Skeletal muscle tissue (tissue), 4 donors: ENCODE measurements around the gene LRIG1. TPM values are rescaled to one million over a fixed set of nuclear protein-coding genes. Genes with fewer than 3 reads are reported as not detected.

Experiments used
- H3K27ac ChIP-seq: one replicate; pipeline ENCODE4 v1.7.0; 2013; ENCODE audit warnings: mild to moderate bottlenecking, low read depth, low read length, inconsistent platforms
- H3K27me3 ChIP-seq, 3 donors: one replicate each; pipeline ENCODE4 v1.7.0; 2013; ENCODE audit warnings: low read length in 3 of 3; ENCODE audit not compliant: control insufficient read depth in 3 of 3, insufficient read depth in 3 of 3
- H3K36me3 ChIP-seq, 3 donors: one replicate each; pipeline ENCODE4 v1.7.0; 2013; ENCODE audit warnings: low read length in 3 of 3; ENCODE audit not compliant: control insufficient read depth in 3 of 3, insufficient read depth in 3 of 3
- H3K4me1 ChIP-seq, 3 donors: one replicate each; pipeline ENCODE4 v1.7.0; 2013; ENCODE audit warnings: low read length in 3 of 3, mild to moderate bottlenecking in 3 of 3; ENCODE audit not compliant: control insufficient read depth in 3 of 3, insufficient read depth in 3 of 3
- H3K4me3 ChIP-seq, 3 donors: one replicate each; pipeline ENCODE4 v1.7.0; 2013; ENCODE audit warnings: low read length in 3 of 3
- H3K9ac ChIP-seq, 3 donors: one replicate each; pipeline ENCODE4 v1.7.0; 2013; ENCODE audit warnings: low read length in 3 of 3, mild to moderate bottlenecking in 3 of 3, moderate library complexity in 2 of 3, low read depth in 1 of 3
- H3K9me3 ChIP-seq, 3 donors: one replicate each; pipeline ENCODE4 v1.7.0; 2013; ENCODE audit warnings: low read length in 3 of 3; ENCODE audit not compliant: control insufficient read depth in 3 of 3
- total RNA-seq: library from RNA; depleted of rRNA; stranded (reverse); fragments of >200 nt; gene quantifications from one replicate; pipeline ENCODE4 v1.2.3, GENCODE V29; 2014
- donor health status: Osteomylitis.

LRIG1 gene
- total RNA-seq, 1 donor from 2014 or later, result 135 TPM

- no peak overlapping the region for H3K9ac ChIP-seq
- H3K9me3 ChIP-seq, result no peaks in the 10 kb centered on the region
- H3K4me3 ChIP-seq, result no peak overlapping the region
- H3K27me3 ChIP-seq, result no peaks in the 10 kb centered on the region
- H3K27ac ChIP-seq, result no peak overlapping the region
- H3K4me1 ChIP-seq, result peaks cover 0 to 8% (median 5%) of the 10 kb centered on the region in 3 donors
- peaks cover 65 to 71% (median 69%) of the 10 kb centered on the region in 3 donors for H3K36me3 ChIP-seq
Observed at GRCh38 chr3:66383998-66384745, 116.7 kb downstream of the LRIG1 start.

DNA sequence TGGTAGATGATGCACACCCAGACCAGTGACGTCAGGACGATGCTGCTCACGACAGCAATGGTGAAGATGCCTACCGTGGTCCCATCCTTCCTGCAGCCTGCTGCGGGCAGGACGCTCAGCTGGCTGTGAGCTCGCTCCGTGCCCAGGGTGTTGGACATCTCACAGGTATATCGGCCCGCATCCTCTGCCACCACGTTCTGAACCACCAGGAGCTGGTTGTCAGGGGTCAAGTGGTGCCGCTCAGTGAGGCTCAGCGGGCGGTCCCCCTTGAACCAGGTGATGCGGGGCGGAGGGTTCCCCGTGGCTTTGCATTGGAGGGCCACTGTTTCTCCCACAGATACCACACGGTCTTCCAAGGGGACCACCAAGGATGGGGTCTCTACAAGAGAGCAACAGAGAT, 117.8 kb downstream of the LRIG1 start:
- Histone ChIP-seq H3K36me3 (peaks cover 70 to 75% (median 71%) of the 10 kb centered on the region in 3 donors), H3K9ac (no peak overlapping the region), H3K9me3 (no peaks in the 10 kb centered on the region), H3K27me3 (no peaks in the 10 kb centered on the region), H3K4me3 (no peak overlapping the region), H3K27ac (no peak overlapping the region), H3K4me1 (peaks cover 0 to 8% (median 5%) of the 10 kb centered on the region in 3 donors)

- Histone ChIP-seq H3K4me1 (peaks cover under 1 to 8% (median 4%) of the 10 kb centered on the region in 3 donors), H3K9ac (peak overlapping the region in 1 of 3 donors; percentile 25), H3K27me3 (no peaks in the 10 kb centered on the region), H3K36me3 (peaks cover 70 to 80% (median 71%) of the 10 kb centered on the region in 3 donors), H3K9me3 (no peaks in the 10 kb centered on the region), H3K27ac (no peak overlapping the region), H3K4me3 (no peak overlapping the region)
Observed at GRCh38 chr3:66382142-66382541, 118.7 kb downstream of the LRIG1 start.

GRCh38 chr3:66381626-66382025, 119.2 kb downstream of the LRIG1 start:
- Histone ChIP-seq H3K4me3 (no peak overlapping the region), H3K36me3 (peaks cover 70 to 83% (median 71%) of the 10 kb centered on the region in 3 donors), H3K9me3 (no peaks in the 10 kb centered on the region), H3K27me3 (no peaks in the 10 kb centered on the region), H3K9ac (peak overlapping the region in 1 of 3 donors; percentile 25), H3K4me1 (peaks cover 6 to 14% (median 6%) of the 10 kb centered on the region in 3 donors), H3K27ac (no peak overlapping the region)

- H3K27me3 ChIP-seq, result no peaks in the 10 kb centered on the region
- H3K9ac ChIP-seq, result no peak overlapping the region
- H3K4me3 ChIP-seq, result no peak overlapping the region
- H3K9me3 ChIP-seq, result no peaks in the 10 kb centered on the region
- no peak overlapping the region for H3K27ac ChIP-seq
- peaks cover 7 to 17% (median 8%) of the 10 kb centered on the region in 3 donors for H3K4me1 ChIP-seq
- H3K36me3 ChIP-seq, result peaks cover 59 to 75% (median 62%) of the 10 kb centered on the region in 3 donors
Observed at GRCh38 chr3:66380200-66380932, 120.5 kb downstream of the LRIG1 start.

DNA sequence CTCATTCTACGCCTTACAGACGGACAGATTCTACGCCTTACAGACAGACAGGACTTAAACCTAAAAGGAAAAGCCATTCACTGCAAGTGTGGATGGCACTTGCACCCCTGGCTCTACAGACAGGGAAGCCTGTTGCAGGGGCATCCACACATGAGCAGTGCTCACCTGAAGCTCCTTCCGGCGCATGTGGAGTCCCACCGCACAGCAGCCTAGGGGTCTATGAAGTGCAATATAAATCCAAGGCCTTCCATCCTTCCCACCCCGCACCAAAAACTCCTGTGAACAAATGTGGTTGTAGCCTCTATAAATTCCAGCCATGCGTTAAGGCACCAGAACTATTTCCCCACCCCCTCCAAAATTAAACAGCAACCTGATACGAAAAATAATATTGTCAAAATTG, 121.3 kb downstream of the LRIG1 start:
- peaks cover 51 to 67% (median 56%) of the 10 kb centered on the region in 3 donors for H3K36me3 ChIP-seq
- no peaks in the 10 kb centered on the region for H3K9me3 ChIP-seq
- H3K9ac ChIP-seq, result no peak overlapping the region
- H3K27me3 ChIP-seq, result no peaks in the 10 kb centered on the region
- no peak overlapping the region for H3K4me3 ChIP-seq
- H3K4me1 ChIP-seq, result peaks cover 7 to 17% (median 8%) of the 10 kb centered on the region in 3 donors
- no peak overlapping the region for H3K27ac ChIP-seq

- peaks cover 38 to 56% (median 43%) of the 10 kb centered on the region in 3 donors for H3K36me3 ChIP-seq
- H3K27ac ChIP-seq, result no peak overlapping the region
Observed at GRCh38 chr3:66378256-66378655, 122.6 kb downstream of the LRIG1 start.

GRCh38 chr3:66377800-66378199, 123.0 kb downstream of the LRIG1 start:
- no peak overlapping the region for H3K9ac ChIP-seq
- H3K36me3 ChIP-seq, result peaks cover 34 to 52% (median 39%) of the 10 kb centered on the region in 3 donors
- H3K27ac ChIP-seq, result no peak overlapping the region
- peaks cover 7 to 17% (median 8%) of the 10 kb centered on the region in 3 donors for H3K4me1 ChIP-seq
- no peaks in the 10 kb centered on the region for H3K9me3 ChIP-seq
- no peaks in the 10 kb centered on the region for H3K27me3 ChIP-seq
- no peak overlapping the region for H3K4me3 ChIP-seq

More at GRCh38 chr3:66378256-66378655, 122.6 kb downstream of the LRIG1 start:
- H3K9me3 ChIP-seq, result no peaks in the 10 kb centered on the region
- H3K9ac ChIP-seq, result no peak overlapping the region
- H3K4me3 ChIP-seq, result no peak overlapping the region
- H3K27me3 ChIP-seq, result no peaks in the 10 kb centered on the region
- H3K4me1 ChIP-seq, result peaks cover 7 to 17% (median 8%) of the 10 kb centered on the region in 3 donors

DNA sequence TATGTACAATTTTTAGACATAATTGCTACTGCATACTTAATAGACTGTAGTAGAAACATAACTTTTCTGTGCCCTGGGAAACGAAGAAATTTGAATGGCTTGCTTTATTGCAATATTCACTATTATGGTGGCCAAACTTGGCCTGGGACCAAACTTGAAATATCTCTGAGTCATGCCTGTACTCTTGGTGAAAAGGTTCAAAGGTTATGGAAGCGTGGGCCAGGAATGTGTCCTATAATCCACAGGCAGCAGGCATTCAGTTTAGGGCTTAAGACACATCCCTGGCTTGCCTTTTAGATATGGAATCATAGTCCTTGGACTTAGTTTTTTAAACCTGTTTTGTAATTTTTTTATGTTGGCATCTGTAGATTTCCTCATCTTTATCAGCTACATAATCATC, 124.3 kb downstream of the LRIG1 start:
- no peaks in the 10 kb centered on the region for H3K27me3 ChIP-seq
- peaks cover 7 to 9% (median 8%) of the 10 kb centered on the region in 3 donors for H3K4me1 ChIP-seq
- no peak overlapping the region for H3K27ac ChIP-seq

More for the DNA sequence above, 124.3 kb downstream of the LRIG1 start:
- no peak overlapping the region for H3K4me3 ChIP-seq
- no peak overlapping the region for H3K9ac ChIP-seq
- H3K9me3 ChIP-seq, result no peaks in the 10 kb centered on the region
- H3K36me3 ChIP-seq, result peaks cover 22 to 39% (median 26%) of the 10 kb centered on the region in 3 donors
